ENCODE measurements around the gene GPR171.

GRCh38 chr3:151174351-151174750, 28.7 kb downstream of the GPR171 start:
- TF ChIP-seq EZH2 (IDR thresholded peaks at IDR 0.05; ENCODE audit: insufficient read depth, low read length) (no peak), CTCF (IDR thresholded peaks at IDR 0.05; ENCODE audit: insufficient read depth, low read depth, low read length) (no peak)

Measured in astrocyte (in vitro differentiated cells and primary cell).